ENCODE results near the gene RANGRF. TPM values are rescaled to one million over a fixed set of nuclear protein-coding genes. Genes with fewer than 3 reads are reported as not detected.

RANGRF gene
- total RNA-seq, 4 donors from 2014 or later: 7.8 to 15.4 (median 12.6) TPM

GRCh38 chr17:8273884-8274444, 14.5 kb upstream of the RANGRF start:
- Histone ChIP-seq H3K4me3 (no peak overlapping the region), H3K4me1 (no peaks in the 10 kb centered on the region), H3K27ac (no peak overlapping the region), H3K27me3 (no peaks in the 10 kb centered on the region), H3K36me3 (peaks cover 0 to 18% (median 0%) of the 10 kb centered on the region in 3 donors), H3K9me3 (no peaks in the 10 kb centered on the region)
- TF ChIP-seq POLR2A (IDR thresholded peaks at IDR 0.05): no peak
- TF ChIP-seq, protein P1, sequence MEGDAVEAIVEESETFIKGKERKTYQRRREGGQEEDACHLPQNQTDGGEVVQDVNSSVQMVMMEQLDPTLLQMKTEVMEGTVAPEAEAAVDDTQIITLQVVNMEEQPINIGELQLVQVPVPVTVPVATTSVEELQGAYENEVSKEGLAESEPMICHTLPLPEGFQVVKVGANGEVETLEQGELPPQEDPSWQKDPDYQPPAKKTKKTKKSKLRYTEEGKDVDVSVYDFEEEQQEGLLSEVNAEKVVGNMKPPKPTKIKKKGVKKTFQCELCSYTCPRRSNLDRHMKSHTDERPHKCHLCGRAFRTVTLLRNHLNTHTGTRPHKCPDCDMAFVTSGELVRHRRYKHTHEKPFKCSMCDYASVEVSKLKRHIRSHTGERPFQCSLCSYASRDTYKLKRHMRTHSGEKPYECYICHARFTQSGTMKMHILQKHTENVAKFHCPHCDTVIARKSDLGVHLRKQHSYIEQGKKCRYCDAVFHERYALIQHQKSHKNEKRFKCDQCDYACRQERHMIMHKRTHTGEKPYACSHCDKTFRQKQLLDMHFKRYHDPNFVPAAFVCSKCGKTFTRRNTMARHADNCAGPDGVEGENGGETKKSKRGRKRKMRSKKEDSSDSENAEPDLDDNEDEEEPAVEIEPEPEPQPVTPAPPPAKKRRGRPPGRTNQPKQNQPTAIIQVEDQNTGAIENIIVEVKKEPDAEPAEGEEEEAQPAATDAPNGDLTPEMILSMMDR (IDR thresholded peaks at IDR 0.05): no peak
- 86 to 90% methylated on average over 4 of the region's 4 CpGs for WGBS, 2 donors
- intact Hi-C loops (cut with DNase I): no loop called here
- DNase-seq: no peak

- Histone ChIP-seq H3K4me1 (no peaks in the 10 kb centered on the region), H3K36me3 (peaks cover 0 to 10% (median 0%) of the 10 kb centered on the region in 3 donors), H3K27me3 (no peaks in the 10 kb centered on the region), H3K4me3 (no peak overlapping the region), H3K27ac (no peak overlapping the region), H3K9me3 (no peaks in the 10 kb centered on the region)
- no peak for DNase-seq
- WGBS, 2 donors: 88 to 89% methylated on average over 5 of the region's 5 CpGs
- intact Hi-C loops (cut with DNase I): no loop called here
- TF ChIP-seq, protein P1 (IDR thresholded peaks at IDR 0.05): no peak
- no peak for TF ChIP-seq POLR2A (IDR thresholded peaks at IDR 0.05)
Observed at GRCh38 chr17:8274816-8275215, 13.7 kb upstream of the RANGRF start.

GRCh38 chr17:8275421-8276290, 12.8 kb upstream of the RANGRF start:
- WGBS, 2 donors: 75% methylated on average over 4 to 5 of the region's 9 CpGs
- no peak overlapping the region for H3K27ac ChIP-seq
- DNase-seq: no peak

GRCh38 chr17:8277317-8277716, 11.2 kb upstream of the RANGRF start:
- TF ChIP-seq, protein P1 (IDR thresholded peaks at IDR 0.05): no peak
- Histone ChIP-seq H3K4me3 (no peak overlapping the region), H3K9me3 (no peaks in the 10 kb centered on the region), H3K27ac (no peak overlapping the region), H3K27me3 (no peaks in the 10 kb centered on the region), H3K4me1 (no peaks in the 10 kb centered on the region), H3K36me3 (no peaks in the 10 kb centered on the region)
- no peak for DNase-seq
- intact Hi-C loops (cut with DNase I): no loop called here
- WGBS, 2 donors: 75 to 80% methylated on average over 5 to 7 of the region's 7 CpGs

More at GRCh38 chr17:8275421-8276290, 12.8 kb upstream of the RANGRF start:
- no peaks in the 10 kb centered on the region for H3K27me3 ChIP-seq
- intact Hi-C loops (cut with DNase I): no loop called here
- no peaks in the 10 kb centered on the region for H3K4me1 ChIP-seq
- no peak overlapping the region for H3K4me3 ChIP-seq
- no peaks in the 10 kb centered on the region for H3K9me3 ChIP-seq
- H3K36me3 ChIP-seq: peaks cover 0 to 2% (median 0%) of the 10 kb centered on the region in 3 donors
- TF ChIP-seq, protein P1 (IDR thresholded peaks at IDR 0.05): no peak
- TF ChIP-seq POLR2A (IDR thresholded peaks at IDR 0.05): no peak

DNA sequence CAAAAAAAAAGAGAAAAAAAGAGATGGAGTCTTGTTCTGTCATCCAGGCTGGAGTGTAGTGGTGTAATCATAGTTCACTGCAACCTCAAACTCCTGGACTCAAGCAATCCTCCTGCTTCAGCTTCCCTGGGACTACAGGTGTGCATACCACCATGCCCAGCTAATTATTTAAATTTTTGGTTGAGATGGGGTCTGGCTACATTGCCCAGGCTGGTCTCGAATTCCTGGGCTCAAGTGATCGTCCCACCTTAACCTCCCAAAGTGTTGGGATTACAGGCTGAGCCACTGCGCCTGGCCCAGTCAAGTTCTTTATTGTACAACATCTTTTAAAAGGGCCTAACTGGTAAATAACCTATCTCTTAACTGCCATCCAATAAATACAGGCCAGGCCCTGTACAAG, 6.1 kb upstream of the RANGRF start:
- Histone ChIP-seq H3K27me3 (no peaks in the 10 kb centered on the region), H3K27ac (no peak overlapping the region), H3K36me3 (no peaks in the 10 kb centered on the region), H3K4me3 (no peak overlapping the region), H3K9me3 (no peaks in the 10 kb centered on the region), H3K4me1 (no peaks in the 10 kb centered on the region)
- no peak for TF ChIP-seq POLR2A (IDR thresholded peaks at IDR 0.05)
- TF ChIP-seq, protein P1 (IDR thresholded peaks at IDR 0.05): no peak
- whole genome bisulfite sequencing, 2 donors: 46 to 97% methylated on average over 2 to 3 of the region's 3 CpGs
- intact Hi-C loops (cut with DNase I): loop anchor here (10.0 kb wide), 1 partner anchor 48 kb away; no protein-coding TSS in a partner anchor
- DNase-seq: no peak

All from esophagus squamous epithelium (tissue), 5 donors.